Endothelial cell of umbilical vein (primary cell): Measurements from ENCODE around the gene ZSCAN2.

Source experiments
- EZH2 ChIP-seq: IDR thresholded peaks from 2 replicates; pipeline ENCODE4 v1.6.1; 2012; ENCODE audit warnings: borderline replicate concordance, low read depth, mild to moderate bottlenecking, moderate library complexity, low read length, inconsistent platforms; ENCODE audit not compliant: severe bottlenecking
- FOS ChIP-seq: IDR thresholded peaks from 2 replicates; pipeline ENCODE4 v1.6.1; 2011; ENCODE audit warnings: mild to moderate bottlenecking, low read length, moderate library complexity, borderline replicate concordance; ENCODE audit not compliant: insufficient read depth
- GATA2 ChIP-seq: IDR thresholded peaks from 2 replicates; pipeline ENCODE4 v1.7.0; 2011; ENCODE audit warnings: low read depth, mild to moderate bottlenecking, moderate library complexity, mixed read lengths, low read length; ENCODE audit not compliant: insufficient read length, insufficient read depth
- JUN ChIP-seq: IDR thresholded peaks from 2 replicates; pipeline ENCODE4 v1.6.1; 2011; ENCODE audit warnings: borderline replicate concordance, low read depth; ENCODE audit not compliant: insufficient read length, insufficient read depth
- MYC ChIP-seq: IDR thresholded peaks from one replicate; pipeline ENCODE4 v1.6.1; 2011; ENCODE audit warnings: mild to moderate bottlenecking, low read depth, low read length
- POLR2A ChIP-seq: IDR thresholded peaks from 2 replicates; pipeline ENCODE4 v1.6.1; 2012; ENCODE audit warnings: low read depth, mild to moderate bottlenecking, control low read depth, low read length
- POLR2AphosphoS5 ChIP-seq: IDR thresholded peaks from 2 replicates; pipeline ENCODE4 v1.6.1; 2012; ENCODE audit warnings: low read depth, mild to moderate bottlenecking, control low read depth, low read length, moderate library complexity; ENCODE audit not compliant: insufficient read depth
- TF ChIP-seq, protein P1 (sequence below), 2 donors: IDR thresholded peaks; 1 replicate in 1 of 2; 2 replicates in 1 of 2; pipeline ENCODE4 v1.5.1; 2011; ENCODE audit warnings: low read length in 2 of 2, mild to moderate bottlenecking in 2 of 2, moderate library complexity in 2 of 2, control low read depth in 1 of 2, inconsistent platforms in 1 of 2, low read depth in 1 of 2; ENCODE audit not compliant: insufficient read depth in 1 of 2; ENCODE audit errors: extremely low read depth in 1 of 2
- TF ChIP-seq, protein P2 (sequence below): IDR thresholded peaks from 2 replicates; pipeline ENCODE4 v1.6.1; 2011; ENCODE audit not compliant: insufficient read depth, insufficient read length

DNA sequence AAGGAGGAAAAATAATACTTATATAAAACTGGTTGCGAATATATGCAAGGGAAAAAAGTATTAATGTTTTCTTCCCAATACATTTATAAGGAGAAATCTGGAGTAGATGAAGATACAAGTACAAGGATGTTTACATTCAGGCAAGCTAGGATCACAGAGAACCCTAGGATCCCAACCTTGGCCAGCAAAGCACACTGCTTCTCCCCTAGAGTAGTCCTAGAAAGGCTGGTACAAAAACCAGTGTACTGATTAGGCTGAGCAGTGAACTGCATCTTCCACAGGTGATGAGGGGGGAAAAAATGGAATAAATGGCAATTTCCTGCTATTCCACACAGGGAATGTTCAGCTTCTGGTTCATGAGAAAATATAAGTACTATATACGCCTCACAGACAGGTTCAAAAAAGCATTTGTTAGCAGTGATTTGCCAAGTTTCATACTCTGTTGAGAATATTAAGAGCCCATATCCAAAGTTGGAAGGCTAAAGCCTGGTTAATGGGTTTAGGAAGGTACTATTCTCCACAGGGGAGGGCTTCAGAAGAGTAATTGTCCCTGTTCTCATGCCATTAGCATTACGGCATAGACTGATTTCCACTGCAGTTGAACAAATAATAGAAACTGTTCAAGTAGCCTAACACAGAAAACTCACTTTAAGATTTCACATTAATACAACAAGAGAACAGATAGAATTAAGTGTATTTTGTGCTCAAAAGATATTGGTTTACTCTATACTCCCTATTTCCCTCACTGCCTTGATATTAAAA, 67.6 kb downstream of the ZSCAN2 start:
- TF ChIP-seq POLR2AphosphoS5 (no peak), POLR2A (no peak), MYC (no peak), EZH2 (no peak), JUN (no peak), FOS (no peak), GATA2 (no peak)
- TF ChIP-seq, protein P1, sequence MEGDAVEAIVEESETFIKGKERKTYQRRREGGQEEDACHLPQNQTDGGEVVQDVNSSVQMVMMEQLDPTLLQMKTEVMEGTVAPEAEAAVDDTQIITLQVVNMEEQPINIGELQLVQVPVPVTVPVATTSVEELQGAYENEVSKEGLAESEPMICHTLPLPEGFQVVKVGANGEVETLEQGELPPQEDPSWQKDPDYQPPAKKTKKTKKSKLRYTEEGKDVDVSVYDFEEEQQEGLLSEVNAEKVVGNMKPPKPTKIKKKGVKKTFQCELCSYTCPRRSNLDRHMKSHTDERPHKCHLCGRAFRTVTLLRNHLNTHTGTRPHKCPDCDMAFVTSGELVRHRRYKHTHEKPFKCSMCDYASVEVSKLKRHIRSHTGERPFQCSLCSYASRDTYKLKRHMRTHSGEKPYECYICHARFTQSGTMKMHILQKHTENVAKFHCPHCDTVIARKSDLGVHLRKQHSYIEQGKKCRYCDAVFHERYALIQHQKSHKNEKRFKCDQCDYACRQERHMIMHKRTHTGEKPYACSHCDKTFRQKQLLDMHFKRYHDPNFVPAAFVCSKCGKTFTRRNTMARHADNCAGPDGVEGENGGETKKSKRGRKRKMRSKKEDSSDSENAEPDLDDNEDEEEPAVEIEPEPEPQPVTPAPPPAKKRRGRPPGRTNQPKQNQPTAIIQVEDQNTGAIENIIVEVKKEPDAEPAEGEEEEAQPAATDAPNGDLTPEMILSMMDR (IDR thresholded peaks at IDR 0.05; ENCODE audit: extremely low read depth in 1 of 2, insufficient read depth in 1 of 2, low read depth in 1 of 2, low read length in 2 of 2) = no peak
- TF ChIP-seq, protein P2, sequence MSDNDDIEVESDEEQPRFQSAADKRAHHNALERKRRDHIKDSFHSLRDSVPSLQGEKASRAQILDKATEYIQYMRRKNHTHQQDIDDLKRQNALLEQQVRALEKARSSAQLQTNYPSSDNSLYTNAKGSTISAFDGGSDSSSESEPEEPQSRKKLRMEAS = no peak
